Bronchial epithelial cell (primary cell): ENCODE data around the gene RALGPS1. TPM values are rescaled to one million over a fixed set of nuclear protein-coding genes. Genes with fewer than 3 reads are reported as not detected.

Source experiments
- DNase-seq: peaks from one replicate; pipeline ENCODE4 v3.0.0-alpha.2; 2010; ENCODE audit warnings: low read depth
- FAIRE-seq: peaks from 2 replicates; lab custom pipeline; 2011; peaks lifted over from hg19 to GRCh38; lab: Jason Lieb, UNC
- H3K27me3 ChIP-seq: 2 replicates; pipeline ENCODE4 v1.5.1; 2011; ENCODE audit warnings: low read length; ENCODE audit not compliant: control insufficient read depth, insufficient read depth
- H3K36me3 ChIP-seq: 2 replicates; pipeline ENCODE4 v1.5.1; 2011; ENCODE audit warnings: low read length; ENCODE audit not compliant: control insufficient read depth, insufficient read depth
- H3K4me3 ChIP-seq: 2 replicates; pipeline ENCODE4 v1.5.1; 2011; ENCODE audit warnings: mild to moderate bottlenecking, low read depth, low read length, control low read depth
- CTCF ChIP-seq: IDR thresholded peaks from 2 replicates; pipeline ENCODE4 v1.5.1; 2011; ENCODE audit warnings: mild to moderate bottlenecking, moderate library complexity, low read length, control low read depth, inconsistent platforms; ENCODE audit not compliant: insufficient read depth, severe bottlenecking
- total RNA-seq: library from RNA; depleted of rRNA; stranded (reverse); fragments of >200 nt; gene quantifications from 2 replicates; pipeline ENCODE4 v1.2.1, GENCODE V29; 2014

The RALGPS1 gene
- total RNA-seq, 1 donor from 2014 or later = 3.2 TPM

- Histone ChIP-seq H3K36me3 (no peaks in the 10 kb centered on the region), H3K27me3 (peaks cover 6% of the 10 kb centered on the region), H3K4me3 (no peak overlapping the region)
- no peak for DNase-seq
- TF ChIP-seq CTCF = no peak
- no peak for FAIRE-seq
Observed at GRCh38 chr9:127098916-127099553, 184.5 kb downstream of the RALGPS1 start.

- H3K27me3 ChIP-seq = peaks cover 6% of the 10 kb centered on the region
- no peak for FAIRE-seq
Observed at GRCh38 chr9:127099664-127100063, 185.1 kb downstream of the RALGPS1 start.

GRCh38 chr9:127102176-127102575 lies 187.6 kb downstream of the RALGPS1 start:
- no peak for TF ChIP-seq CTCF
- Histone ChIP-seq H3K4me3 (no peak overlapping the region), H3K27me3 (peaks cover 10% of the 10 kb centered on the region), H3K36me3 (no peaks in the 10 kb centered on the region)
- DNase-seq = no peak
- no peak for FAIRE-seq

More at GRCh38 chr9:127099664-127100063, 185.1 kb downstream of the RALGPS1 start:
- no peak for DNase-seq
- TF ChIP-seq CTCF = no peak
- Histone ChIP-seq H3K4me3 (no peak overlapping the region), H3K36me3 (no peaks in the 10 kb centered on the region)

GRCh38 chr9:127102788-127103187 lies 188.2 kb downstream of the RALGPS1 start:
- H3K27me3 ChIP-seq = peaks cover 12% of the 10 kb centered on the region
- H3K4me3 ChIP-seq = no peak overlapping the region
- TF ChIP-seq CTCF = no peak
- no peak for DNase-seq
- H3K36me3 ChIP-seq = no peaks in the 10 kb centered on the region
- no peak for FAIRE-seq

GRCh38 chr9:127104581-127105311 lies 190.2 kb downstream of the RALGPS1 start:
- Histone ChIP-seq H3K27me3 (peaks cover 23% of the 10 kb centered on the region), H3K4me3 (no peak overlapping the region), H3K36me3 (no peaks in the 10 kb centered on the region)
- TF ChIP-seq CTCF = no peak
- DNase-seq = peak; percentile 29
- no peak for FAIRE-seq
